H1 (cell line): Measurements from ENCODE around the gene SVEP1. TPM values are rescaled to one million over a fixed set of nuclear protein-coding genes. Genes with fewer than 3 reads are reported as not detected.

Experiments used
- CTCF ChIA-PET: fragments of 300-600 bp; sonication (Branson Sonifier 250); formaldehyde crosslinking; loops from one replicate; lab custom pipeline; 2021; ENCODE audit not compliant: partially characterized antibody; lab: Charles Lee
- POLR2A ChIA-PET: fragments of 300-600 bp; sonication (Branson Sonifier 250); formaldehyde crosslinking; loops from one replicate; lab custom pipeline; 2021; ENCODE audit warnings: inconsistent platforms; ENCODE audit not compliant: partially characterized antibody; lab: Charles Lee
- DNase-seq, 2 experiments: peaks; one replicate each; pipeline versions ENCODE4 v3.0.0 to v3.0.0-alpha.2; 2010 to 2022; ENCODE audit warnings: low spot score in 2 of 2, low read depth in 1 of 2, mixed read lengths in 1 of 2
- FAIRE-seq: peaks from 2 replicates; lab custom pipeline; 2011; peaks lifted over from hg19 to GRCh38; lab: Jason Lieb, UNC
- H2AFZ ChIP-seq: 2 replicates; pipeline ENCODE4 v1.8.1; 2012; ENCODE audit warnings: low read length, inconsistent platforms
- H2AK5ac ChIP-seq: 2 replicates; pipeline ENCODE4 v1.6.1; 2013; ENCODE audit warnings: low read depth, low read length
- H2BK120ac ChIP-seq: replicated peaks from 2 replicates; pipeline ENCODE3; 2013; ENCODE audit warnings: low read depth, low read length, inconsistent platforms
- H2BK12ac ChIP-seq: 2 replicates; pipeline ENCODE4 v1.6.1; 2013; ENCODE audit warnings: low read depth, low read length
- H2BK15ac ChIP-seq: 2 replicates; pipeline ENCODE4 v1.6.1; 2013; ENCODE audit warnings: low read length
- H2BK20ac ChIP-seq: 2 replicates; pipeline ENCODE4 v1.6.1; 2013; ENCODE audit warnings: low read length
- H2BK5ac ChIP-seq: 2 replicates; pipeline ENCODE4 v1.6.1; 2013; ENCODE audit warnings: low read depth, low read length
- H3K14ac ChIP-seq: 2 replicates; pipeline ENCODE4 v1.6.1; 2013; ENCODE audit warnings: inconsistent platforms; ENCODE audit not compliant: insufficient read length
- H3K18ac ChIP-seq: 2 replicates; pipeline ENCODE4 v1.6.1; 2013; ENCODE audit warnings: low read length; ENCODE audit errors: extremely low read depth
- H3K23ac ChIP-seq: 2 replicates; pipeline ENCODE4 v1.6.1; 2013; ENCODE audit warnings: inconsistent platforms; ENCODE audit not compliant: insufficient read length
- H3K23me2 ChIP-seq: 2 replicates; pipeline ENCODE4 v1.6.1; 2013; ENCODE audit warnings: low read depth, low read length
- H3K27ac ChIP-seq: 2 replicates; pipeline ENCODE4 v1.6.1; 2011; ENCODE audit warnings: low read depth, low read length, inconsistent platforms
- H3K27me3 ChIP-seq, 4 experiments: replicated peaks in 1 of 4; 1 replicate in 1 of 4; 2 replicates in 3 of 4; pipeline versions ENCODE4 v1.6.1 to v1.8.1; 2011 to 2013; ENCODE audit warnings: low read length in 3 of 4, mild to moderate bottlenecking in 3 of 4, inconsistent platforms in 2 of 4, mixed read lengths in 2 of 4, moderate library complexity in 1 of 4; ENCODE audit not compliant: control insufficient read depth in 3 of 4, insufficient read depth in 3 of 4; ENCODE audit errors: extremely low read depth in 1 of 4
- H3K36me3 ChIP-seq, 4 experiments: 2 replicates each; pipeline versions ENCODE4 v1.6.1 to v1.8.1; 2011 to 2013; ENCODE audit warnings: mild to moderate bottlenecking in 4 of 4, low read length in 3 of 4, moderate library complexity in 2 of 4, control low read depth in 1 of 4, inconsistent platforms in 1 of 4; ENCODE audit not compliant: insufficient read depth in 4 of 4, control insufficient read depth in 2 of 4
- H3K4ac ChIP-seq: replicated peaks from 2 replicates; pipeline ENCODE3; 2013; ENCODE audit warnings: low read length, low read depth, mixed read lengths, inconsistent platforms; ENCODE audit not compliant: insufficient read length
- H3K4me1 ChIP-seq, 4 experiments: replicated peaks in 1 of 4; 1 replicate in 1 of 4; 2 replicates in 3 of 4; pipeline versions ENCODE4 v1.6.1 to v1.8.1; 2011 to 2013; ENCODE audit warnings: low read length in 3 of 4, inconsistent platforms in 2 of 4, mixed read lengths in 1 of 4; ENCODE audit not compliant: insufficient read depth in 4 of 4, control insufficient read depth in 3 of 4
- H3K4me2 ChIP-seq, 2 experiments: 2 replicates each; pipeline versions ENCODE4 v1.6.1 to v1.8.1; 2011 to 2013; ENCODE audit warnings: low read depth in 2 of 2, low read length in 2 of 2, control low read depth in 1 of 2, inconsistent platforms in 1 of 2, mild to moderate bottlenecking in 1 of 2; ENCODE audit not compliant: insufficient read depth in 1 of 2
- H3K4me3 ChIP-seq, 4 experiments: fragments of 200-600, 300-600 bp in 1 of 4; sonication (generic), shearing (Covaris generic), sonication (Bioruptor Twin) in 1 of 4; 2 replicates each; pipeline versions ENCODE4 v1.5.1 to v1.8.1; 2011 to 2016; ENCODE audit warnings: low read length in 4 of 4, low read depth in 3 of 4, control low read depth in 2 of 4, inconsistent platforms in 2 of 4, mild to moderate bottlenecking in 2 of 4, mixed read lengths in 1 of 4, moderate library complexity in 1 of 4; ENCODE audit not compliant: insufficient read depth in 2 of 4; ENCODE audit errors: extremely low read depth in 1 of 4
- H3K56ac ChIP-seq: replicated peaks from 2 replicates; pipeline ENCODE3; 2013; ENCODE audit warnings: low read depth, mild to moderate bottlenecking, mixed read lengths, low read length, inconsistent platforms; ENCODE audit not compliant: insufficient read length
- H3K79me1 ChIP-seq: 2 replicates; pipeline ENCODE4 v1.6.1; 2013; ENCODE audit warnings: low read depth, low read length, control low read depth
- H3K79me2 ChIP-seq, 2 experiments: 2 replicates each; pipeline versions ENCODE4 v1.6.1 to v1.8.1; 2012 to 2013; ENCODE audit warnings: low read length in 2 of 2, mild to moderate bottlenecking in 2 of 2, inconsistent platforms in 1 of 2; ENCODE audit not compliant: insufficient read depth in 2 of 2, control insufficient read depth in 1 of 2
- H3K9ac ChIP-seq, 4 experiments: replicated peaks in 1 of 4; 1 replicate in 1 of 4; 2 replicates in 3 of 4; pipeline versions ENCODE4 v1.6.1 to v1.8.1; 2011 to 2013; ENCODE audit warnings: low read depth in 3 of 4, low read length in 3 of 4, control low read depth in 2 of 4, mild to moderate bottlenecking in 2 of 4, moderate library complexity in 2 of 4, inconsistent platforms in 1 of 4; ENCODE audit errors: extremely low read depth in 1 of 4
- H3K9me3 ChIP-seq, 2 experiments: 2 replicates each; pipeline versions ENCODE4 v1.6.1 to v1.8.1; 2012 to 2013; ENCODE audit warnings: mild to moderate bottlenecking in 2 of 2, moderate library complexity in 2 of 2, control low read depth in 1 of 2, inconsistent platforms in 1 of 2, low read depth in 1 of 2, low read length in 1 of 2, mixed read lengths in 1 of 2; ENCODE audit not compliant: insufficient read depth in 2 of 2
- H4K20me1 ChIP-seq, 2 experiments: replicated peaks in 1 of 2; 2 replicates each; pipeline versions ENCODE3 to v1.8.1; 2011 to 2013; ENCODE audit warnings: inconsistent platforms in 2 of 2, low read length in 2 of 2, mild to moderate bottlenecking in 1 of 2; ENCODE audit not compliant: insufficient read depth in 2 of 2, control insufficient read depth in 1 of 2
- H4K5ac ChIP-seq: 2 replicates; pipeline ENCODE4 v1.6.1; 2013; ENCODE audit warnings: low read length, low read depth, mixed read lengths, inconsistent platforms; ENCODE audit not compliant: insufficient read length
- H4K8ac ChIP-seq: 2 replicates; pipeline ENCODE4 v1.8.0; 2013; ENCODE audit warnings: mild to moderate bottlenecking, moderate library complexity, low read length, inconsistent platforms; ENCODE audit not compliant: insufficient read depth; ENCODE audit errors: extremely low read depth
- H4K91ac ChIP-seq: replicated peaks from 2 replicates; pipeline ENCODE3; 2013; ENCODE audit warnings: low read length, mixed read lengths, inconsistent platforms; ENCODE audit not compliant: insufficient read length
- ATF3 ChIP-seq: IDR thresholded peaks from 2 replicates; pipeline ENCODE4 v1.6.1; 2011; ENCODE audit warnings: low read depth, mild to moderate bottlenecking, low read length; ENCODE audit not compliant: insufficient read depth
- BACH1 ChIP-seq: IDR thresholded peaks from 2 replicates; pipeline ENCODE4 v1.6.1; 2012; ENCODE audit warnings: low read length, improper control_type of control experiment
- EP300 ChIP-seq, 2 experiments: IDR thresholded peaks; 1 replicate in 1 of 2; 2 replicates in 1 of 2; pipeline ENCODE4 v1.6.1; 2011 to 2012; ENCODE audit warnings: low read depth in 2 of 2, low read length in 2 of 2, mild to moderate bottlenecking in 2 of 2, borderline replicate concordance in 1 of 2, inconsistent platforms in 1 of 2, moderate library complexity in 1 of 2
- HDAC2 ChIP-seq, 2 experiments: fragments of 300-600 bp in 1 of 2; sonication (generic) in 1 of 2; IDR thresholded peaks; 2 replicates each; pipeline ENCODE4 v1.6.1; 2011 to 2012; ENCODE audit warnings: low read depth in 2 of 2, low read length in 2 of 2, mild to moderate bottlenecking in 2 of 2, moderate library complexity in 2 of 2, borderline replicate concordance in 1 of 2, inconsistent platforms in 1 of 2
- HDAC6 ChIP-seq: IDR thresholded peaks from one replicate; pipeline ENCODE4 v1.7.1; 2012; ENCODE audit warnings: low read depth, mild to moderate bottlenecking, inconsistent platforms, low read length, moderate library complexity
- JUND ChIP-seq: IDR thresholded peaks from 2 replicates; pipeline ENCODE4 v1.6.1; 2011; ENCODE audit warnings: mild to moderate bottlenecking, improper control_type of control experiment, low read length
- KDM4A ChIP-seq: IDR thresholded peaks from one replicate; pipeline ENCODE4 v1.7.1; 2012; ENCODE audit warnings: low read depth, mild to moderate bottlenecking, moderate library complexity, low read length, inconsistent platforms; ENCODE audit not compliant: severe bottlenecking
- NRF1 ChIP-seq: IDR thresholded peaks from 2 replicates; pipeline ENCODE4 v1.6.1; 2011; ENCODE audit warnings: mild to moderate bottlenecking, low read depth, low read length, improper control_type of control experiment
- RBBP5 ChIP-seq: IDR thresholded peaks from 2 replicates; pipeline ENCODE4 v1.7.1; 2012; ENCODE audit warnings: low read depth, mild to moderate bottlenecking, inconsistent platforms, low read length, moderate library complexity, borderline replicate concordance
- SIX5 ChIP-seq: IDR thresholded peaks from 2 replicates; pipeline ENCODE4 v1.6.1; 2011; ENCODE audit warnings: mild to moderate bottlenecking, low read depth, low read length
- TCF12 ChIP-seq: IDR thresholded peaks from 2 replicates; pipeline ENCODE4 v1.6.1; 2011; ENCODE audit warnings: low read depth, mild to moderate bottlenecking, low read length
- USF2 ChIP-seq: IDR thresholded peaks from 2 replicates; pipeline ENCODE4 v1.6.1; 2011; ENCODE audit warnings: low read length, improper control_type of control experiment
- WGBS, 2 experiments: shearing (Covaris generic) in 1 of 2; methylation state at CpG; one replicate each; pipeline versions ENCODE4 v1.1.6 to v1.1.7; 2013 to 2015; ENCODE audit warnings: low lambda C conversion rate in 2 of 2, mixed read lengths in 2 of 2, inconsistent platforms in 1 of 2, low coverage in 1 of 2, missing lambda C conversion rate in 1 of 2; ENCODE audit not compliant: insufficient replicate concordance in 2 of 2, insufficient coverage in 1 of 2, insufficient read length in 1 of 2; ENCODE audit errors: extremely low coverage in 1 of 2, missing lambda C conversion rate in 1 of 2; 5-methylcytosine and 5-hydroxymethylcytosine counted together
- polyA plus RNA-seq, 7 experiments: library from polyadenylated mRNA; depleted of rRNA in 3 of 7; stranded (reverse) in 5 of 7; unstranded in 2 of 7; fragments of >200 nt in 5 of 7; fragments of 200-250 nt in 2 of 7; gene quantifications; 1 replicate in 5 of 7; 2 replicates in 1 of 7; 4 replicates in 1 of 7; pipeline versions ENCODE4 v1.2.1 to v1.2.3, GENCODE V29; 2011 to 2013; ENCODE audit warnings: missing spikeins in 2 of 7, mixed read lengths in 2 of 7
- total RNA-seq: library from RNA; stranded (reverse); fragmentation: NEBNext Ultra II Directional; extraction: Animal tissue kit (Norgen Biotek cat#: 25700); gene quantifications from 2 replicates; pipeline ENCODE4 v1.2.1, GENCODE V29; 2021

SVEP1 gene
- total and polyA plus RNA-seq, 2 of the 8 experiments (the other 6 are each of a cell fraction or from before 2014, with no cell fraction given), result 0.11 to 0.37 TPM

GRCh38 chr9:110520120-110520701 lies 59.3 kb downstream of the SVEP1 start:
- Histone ChIP-seq H2AK5ac (no peak overlapping the region), H3K23me2 (no peaks in the 10 kb centered on the region), H4K20me1 (no peaks in the 10 kb centered on the region), H2BK12ac (no peak overlapping the region), H3K56ac (no peak overlapping the region), H2BK15ac (no peak overlapping the region), H4K8ac (no peak overlapping the region), H2BK120ac (no peak overlapping the region), H3K27ac (no peak overlapping the region), H3K4me3 (no peak overlapping the region), H2BK20ac (no peak overlapping the region), H3K79me1 (no peaks in the 10 kb centered on the region), H3K4ac (no peak overlapping the region), H3K4me1 (no peaks in the 10 kb centered on the region), H3K9ac (no peak overlapping the region), H3K9me3 (no peaks in the 10 kb centered on the region), H3K4me2 (no peak overlapping the region), H2AFZ (no peak overlapping the region), H3K18ac (no peak overlapping the region), H4K5ac (no peak overlapping the region), H2BK5ac (no peak overlapping the region), H3K36me3 (no peaks in the 10 kb centered on the region), H4K91ac (no peak overlapping the region), H3K23ac (no peak overlapping the region), H3K79me2 (no peaks in the 10 kb centered on the region), H3K27me3 (no peaks in the 10 kb centered on the region), H3K14ac (no peak overlapping the region)
- 90% methylated on average over 6 of the region's 6 CpGs; no CpG with 5 or more reads in 1 of the 2 experiments for whole genome bisulfite sequencing, 2 experiments
- ChIA-PET POLR2A (no interaction called here), CTCF (no interaction called here)
- no peak for DNase-seq
- no peak for FAIRE-seq
- TF ChIP-seq JUND, result no peak
- no peak for TF ChIP-seq EP300 (IDR thresholded peaks at IDR 0.05; ENCODE audit: borderline replicate concordance in 1 of 2, low read depth in 2 of 2, low read length in 2 of 2)
- no peak for TF ChIP-seq BACH1
- TF ChIP-seq NRF1, result no peak
- no peak for TF ChIP-seq TCF12
- TF ChIP-seq SIX5, result no peak
- no peak for TF ChIP-seq USF2
- no peak for TF ChIP-seq HDAC2 (IDR thresholded peaks at IDR 0.05; ENCODE audit: borderline replicate concordance in 1 of 2, low read depth in 2 of 2, low read length in 2 of 2)
- TF ChIP-seq HDAC6, result no peak
- no peak for TF ChIP-seq ATF3
- TF ChIP-seq RBBP5, result no peak
- no peak for TF ChIP-seq KDM4A
